GM19468 (cell line): ENCODE results near the gene BCL7C.
"Not testable (repeated sequence)": the region's sequence is repeated elsewhere in the genome, so short reads cannot be mapped to it uniquely, and the experiment has no call there.

ENCODE experiments used
- ATAC-seq: cut with Tn5 transposase; IDR thresholded peaks from one replicate; pipeline ENCODE4 v1.9.1; 2021; ENCODE audit warnings: mild to moderate bottlenecking, moderate library complexity, moderate number of reproducible peaks; ENCODE audit not compliant: unreplicated experiment; ENCODE audit errors: extremely low read depth

Gene BCL7C

DNA sequence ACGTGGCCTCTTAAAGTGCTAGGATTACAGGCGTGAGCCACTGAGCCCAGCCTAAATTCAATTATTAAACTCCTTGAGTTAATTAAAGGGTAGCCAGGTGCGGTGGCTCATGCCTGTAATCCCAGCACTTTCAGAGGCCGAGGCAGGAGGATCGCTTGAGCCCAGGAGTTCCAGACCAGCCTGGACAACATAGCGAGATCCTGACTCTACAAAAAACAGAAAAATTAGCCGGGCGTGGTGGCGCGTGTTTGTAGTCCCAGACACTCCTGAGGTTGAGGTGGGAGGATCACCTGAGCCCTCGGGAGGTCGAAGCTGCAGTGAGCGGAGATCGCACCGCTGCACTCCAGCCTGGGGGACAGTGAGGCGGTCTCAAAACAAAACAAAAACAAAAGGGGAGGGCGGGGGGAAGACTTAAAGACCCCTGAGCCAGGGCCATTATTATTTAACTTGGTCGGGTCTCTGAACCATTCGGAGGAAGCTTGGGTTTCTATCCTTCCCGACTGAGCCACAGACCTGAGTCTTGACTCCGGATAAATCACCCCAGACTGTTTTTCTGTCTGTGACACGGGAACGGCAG lies 19.5 kb downstream of the BCL7C start:
- ATAC-seq, result no peak

DNA sequence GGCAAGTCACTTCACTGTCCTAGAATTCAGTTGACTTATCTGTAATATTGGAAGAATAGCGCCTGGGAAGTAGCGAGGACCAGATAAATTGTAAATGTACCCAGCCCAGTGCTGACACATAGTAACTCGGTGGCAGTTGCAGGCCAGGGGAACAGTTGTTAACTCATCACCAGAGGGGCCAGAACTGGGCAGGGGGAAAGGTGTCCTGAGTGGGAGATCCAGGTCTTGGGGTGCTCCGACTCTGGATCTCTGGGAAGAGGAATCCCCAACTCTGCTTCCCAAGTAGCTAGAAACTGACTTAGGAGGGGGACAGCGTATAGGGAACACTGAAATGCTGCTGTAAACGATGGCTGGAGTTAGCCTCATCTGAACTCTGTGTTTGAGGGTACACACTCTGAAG lies 23.0 kb downstream of the BCL7C start:
- ATAC-seq, result no peak

DNA sequence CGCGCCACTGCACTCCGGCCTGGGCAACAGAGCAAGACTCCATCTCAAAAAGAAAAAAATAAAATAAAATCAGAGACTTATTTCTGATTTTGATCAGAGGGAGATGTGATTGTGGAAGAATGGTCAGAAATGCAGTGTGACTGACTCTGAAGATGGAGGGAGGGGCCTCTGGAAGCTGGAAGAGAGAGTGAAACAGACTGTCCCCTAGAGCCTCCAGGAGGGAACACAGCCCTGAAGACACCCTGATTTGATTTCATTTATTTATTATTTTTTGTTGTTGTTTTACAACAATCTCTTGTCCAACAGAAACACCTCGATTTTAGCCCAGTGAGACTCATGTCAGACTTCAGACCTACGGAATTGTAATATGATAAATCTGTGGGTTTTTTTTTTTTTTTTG lies 26.1 kb downstream of the BCL7C start:
- ATAC-seq, result no peak

DNA sequence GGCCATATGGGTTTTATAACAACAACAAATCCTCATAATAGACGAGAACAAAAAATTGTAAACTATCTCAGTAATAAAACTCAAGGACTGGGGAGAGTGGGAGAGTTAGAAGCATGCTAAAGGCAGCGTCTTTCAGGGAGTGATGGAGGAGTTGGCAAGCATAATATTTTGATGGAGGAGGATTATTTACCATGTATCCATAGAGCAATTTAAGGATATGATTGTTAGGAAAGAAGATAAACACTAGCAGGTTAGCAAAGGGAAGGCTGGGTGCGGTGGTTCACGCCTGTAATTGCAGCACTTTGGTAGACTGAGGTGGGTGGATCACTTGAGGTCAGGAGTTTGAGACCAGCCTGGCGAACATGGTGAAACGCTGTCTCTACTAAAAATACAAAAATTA lies 27.8 kb downstream of the BCL7C start:
- no peak for ATAC-seq

DNA sequence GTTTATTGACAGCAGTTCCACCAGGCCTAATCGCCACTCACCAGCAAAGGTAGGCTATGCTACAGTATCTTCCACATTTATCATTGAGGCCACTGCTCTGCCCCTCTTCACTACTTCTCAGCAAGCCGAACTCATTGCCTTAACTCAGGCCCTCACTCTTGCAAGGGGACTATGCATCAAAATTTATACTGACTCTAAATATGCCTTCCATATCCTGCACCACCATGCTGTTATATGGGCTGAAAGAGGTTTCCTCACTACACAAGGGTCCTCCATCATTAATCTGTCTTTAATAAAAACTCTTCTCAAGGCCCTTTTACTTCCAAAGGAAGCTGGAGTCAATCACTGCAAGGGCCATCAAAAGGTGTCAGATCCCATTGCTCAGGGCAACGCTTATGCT lies 30.7 kb downstream of the BCL7C start:
- not testable (repeated sequence) for ATAC-seq

DNA sequence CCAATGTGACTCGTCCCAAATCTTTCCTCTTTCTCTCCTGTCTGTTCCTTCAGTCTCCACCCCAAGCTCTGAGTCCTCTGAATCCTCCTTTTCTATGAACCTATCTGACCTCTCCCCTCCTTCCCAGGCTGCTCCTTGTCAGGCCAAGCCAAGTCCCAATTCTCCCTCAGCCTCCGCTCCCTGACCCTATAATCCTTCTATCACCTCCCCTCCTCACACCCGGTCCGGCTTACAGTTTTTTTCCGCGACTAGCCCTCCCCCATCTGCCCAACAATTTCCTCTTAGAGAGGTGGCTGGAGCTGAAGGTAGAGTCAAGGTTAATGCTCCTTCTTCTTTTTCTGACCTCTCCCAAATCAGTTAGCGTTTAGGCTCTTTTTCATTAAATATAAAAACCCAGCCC lies 33.1 kb downstream of the BCL7C start:
- ATAC-seq, result not testable (repeated sequence)

DNA sequence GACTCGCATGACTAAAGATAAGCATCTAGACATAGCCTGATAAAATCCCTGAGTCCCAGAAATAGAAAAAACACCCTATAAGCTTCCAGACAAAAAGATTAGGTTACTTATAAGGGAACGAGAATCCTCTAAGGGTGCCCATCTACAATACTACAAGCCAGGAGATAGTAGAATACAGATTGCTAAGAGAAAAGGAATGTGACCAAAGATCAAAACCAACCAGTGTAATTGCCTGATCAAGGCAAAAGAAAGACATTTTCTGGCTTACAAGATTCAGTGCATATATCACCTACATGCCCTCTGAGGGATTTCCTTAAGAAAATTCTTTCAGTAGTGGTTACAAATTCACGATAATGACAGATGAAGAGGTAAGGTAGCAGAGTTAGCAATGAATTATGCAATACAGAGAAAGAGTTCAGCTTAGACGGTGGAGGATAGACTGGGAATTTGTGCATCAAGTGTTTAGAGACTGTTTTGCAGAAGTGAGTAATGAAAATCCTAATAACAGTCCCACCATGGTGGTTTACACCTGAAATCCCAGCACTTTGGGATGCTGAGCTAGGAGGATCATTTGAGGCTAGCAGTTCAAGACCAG lies 35.0 kb downstream of the BCL7C start:
- ATAC-seq, result no peak

DNA sequence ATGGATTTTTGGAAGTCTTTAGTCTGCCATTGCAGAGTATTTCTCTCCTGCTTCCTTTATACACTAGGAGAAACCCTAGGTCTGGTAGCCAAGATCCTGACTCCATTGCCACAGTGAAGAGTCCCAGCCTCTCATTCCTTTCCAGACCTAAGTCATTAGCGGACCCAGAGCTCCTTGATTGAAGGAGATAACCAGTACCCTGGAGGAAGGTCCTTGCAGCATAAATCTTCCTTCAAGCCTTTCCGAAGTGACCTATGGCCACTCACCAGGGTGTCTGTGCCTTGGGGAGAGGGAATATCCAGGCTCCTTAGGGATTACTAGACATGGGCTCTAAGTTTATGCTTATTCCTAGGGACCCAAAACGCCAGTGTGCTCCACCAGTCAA lies 35.8 kb downstream of the BCL7C start:
- no peak for ATAC-seq

DNA sequence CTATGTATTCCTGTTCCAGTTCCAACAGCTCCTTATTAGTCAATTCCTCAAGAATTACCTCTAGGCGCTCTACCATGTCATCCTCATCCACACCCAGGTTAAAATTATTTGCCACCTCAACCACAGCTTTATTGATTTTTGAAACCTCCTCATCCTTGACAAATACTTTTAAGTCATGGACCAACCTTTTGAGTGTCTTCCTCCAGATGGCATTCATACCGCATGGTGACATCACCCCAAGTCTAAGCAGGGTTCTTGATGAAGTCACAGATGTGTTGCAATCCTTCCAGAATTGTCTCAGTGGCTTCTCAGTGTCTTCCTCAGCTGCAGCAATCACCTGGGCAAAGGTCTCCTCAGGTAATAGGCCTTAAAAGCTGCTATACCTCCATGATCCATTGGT lies 40.1 kb downstream of the BCL7C start:
- ATAC-seq, result no peak

DNA sequence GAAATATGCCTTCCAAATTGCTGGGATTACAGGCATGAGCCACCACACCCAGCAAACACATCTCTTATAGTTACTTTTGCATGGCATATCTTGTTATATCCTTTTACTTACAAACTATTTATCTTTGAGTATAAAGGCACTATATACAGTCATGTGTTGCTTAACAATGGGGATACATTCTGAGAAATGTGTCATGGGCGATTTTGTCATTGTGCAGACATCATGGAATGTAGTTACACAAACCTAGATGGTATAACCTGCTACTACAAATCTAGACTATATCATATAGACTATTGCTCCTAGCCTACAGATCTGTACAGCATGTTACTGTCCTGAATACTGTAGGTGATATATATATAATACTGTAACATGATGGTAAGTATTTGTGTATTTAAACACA lies 43.6 kb downstream of the BCL7C start:
- ATAC-seq, result no peak

DNA sequence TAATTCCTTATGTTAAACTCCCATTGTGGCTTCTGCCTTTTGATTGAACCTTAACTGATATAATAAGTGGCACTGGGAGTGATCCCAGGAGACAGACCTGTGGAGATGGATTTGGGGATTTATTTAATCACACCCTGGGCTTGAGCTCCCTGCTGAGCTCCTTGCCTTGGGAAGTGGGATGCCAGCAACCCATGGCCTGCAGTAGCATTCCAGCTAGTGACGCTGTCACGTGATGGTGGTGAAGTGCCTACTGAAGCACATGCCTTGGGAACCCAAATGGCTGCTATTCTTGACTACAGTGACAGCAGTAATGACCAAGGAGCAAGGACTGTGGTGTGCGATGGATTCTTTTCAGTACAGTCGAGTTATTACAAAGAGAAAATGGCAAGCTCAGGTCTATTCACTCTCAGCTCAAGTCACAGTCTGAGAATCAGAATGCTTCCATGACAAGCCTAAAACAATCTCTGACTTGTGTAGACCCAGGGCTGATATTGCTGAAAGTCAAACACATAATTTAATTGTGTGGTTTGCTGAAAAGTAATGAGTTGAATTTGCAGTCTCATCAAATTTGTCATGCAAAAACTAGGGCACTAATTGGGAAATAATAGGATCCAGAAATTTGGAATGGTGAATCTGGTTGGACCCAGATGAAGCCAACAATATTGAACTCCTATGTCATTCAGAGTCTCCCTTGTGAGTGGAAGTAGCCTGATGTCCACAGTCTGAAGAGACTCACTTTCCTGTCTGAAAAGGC lies 47.1 kb downstream of the BCL7C start:
- no peak for ATAC-seq

DNA sequence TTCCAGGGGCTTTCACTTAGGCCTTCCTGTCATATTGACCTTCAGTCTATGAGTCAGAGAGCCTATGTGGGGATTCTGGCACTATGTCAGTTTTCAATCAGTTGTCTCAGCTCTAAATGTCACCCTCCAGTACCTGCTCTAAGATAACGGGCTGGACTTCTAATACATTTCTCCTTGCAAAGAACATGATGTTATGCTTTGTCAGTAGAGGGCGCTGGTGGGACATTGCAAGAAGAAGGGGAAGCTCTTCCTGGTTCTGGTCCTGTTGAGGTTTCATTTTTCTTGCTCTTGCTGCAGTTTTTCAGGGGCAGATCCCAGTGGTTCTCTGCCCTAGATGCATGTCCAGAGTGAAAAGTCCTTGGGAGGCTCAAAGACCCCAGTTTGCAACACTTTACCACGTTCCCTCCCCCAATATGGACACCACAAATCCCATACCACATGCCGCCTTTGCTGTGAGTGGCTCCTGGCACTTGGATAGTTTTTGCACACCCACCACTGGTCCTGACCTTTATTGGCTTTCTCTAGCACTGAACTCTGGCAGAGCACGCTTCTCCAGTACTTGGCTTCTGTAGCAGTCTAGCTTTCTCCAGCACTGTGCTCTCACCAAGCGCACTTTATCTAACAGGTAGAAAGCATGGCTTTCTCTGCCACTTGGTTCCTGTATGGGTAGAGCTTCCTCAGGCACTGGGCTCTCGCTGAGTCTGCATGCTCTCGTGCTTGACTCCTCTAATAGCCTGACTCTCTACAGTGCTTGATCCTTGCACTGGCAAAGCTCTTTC lies 49.0 kb downstream of the BCL7C start:
- no peak for ATAC-seq

DNA sequence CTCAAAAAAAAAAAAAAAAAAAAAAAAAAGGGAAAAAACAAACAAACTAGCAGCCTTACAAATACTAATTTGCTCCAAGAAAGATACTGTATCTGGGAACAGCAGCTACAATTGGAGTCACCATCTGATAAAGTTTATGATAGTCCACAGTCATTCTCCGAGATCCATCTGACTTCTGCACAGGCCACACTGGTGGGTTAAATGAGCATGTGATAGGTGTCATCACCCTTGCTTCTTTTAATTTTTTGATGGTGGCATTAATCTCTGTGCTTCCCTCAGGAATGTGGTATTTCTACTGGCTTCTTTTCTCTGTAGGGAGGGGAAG lies 49.6 kb downstream of the BCL7C start:
- no peak for ATAC-seq

DNA sequence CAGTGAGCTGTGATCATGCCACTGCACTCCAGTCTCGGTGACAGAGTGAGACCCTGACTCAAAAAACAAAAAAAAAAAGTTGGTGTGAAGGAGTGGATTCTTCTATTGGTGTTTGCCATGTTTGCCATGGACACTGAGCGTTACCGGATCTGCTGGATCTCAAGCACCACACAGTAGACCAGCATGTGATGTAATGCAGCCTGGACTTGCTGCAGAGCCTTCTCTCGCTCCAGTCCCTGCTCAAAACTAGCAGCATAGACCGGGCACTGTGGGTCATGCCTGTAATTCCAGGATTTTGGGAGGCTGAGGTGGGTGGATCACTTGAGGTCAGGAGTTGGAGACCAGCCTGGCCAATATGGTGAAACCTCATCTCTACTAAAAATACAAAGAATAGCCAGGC lies 50.4 kb downstream of the BCL7C start:
- no peak for ATAC-seq

DNA sequence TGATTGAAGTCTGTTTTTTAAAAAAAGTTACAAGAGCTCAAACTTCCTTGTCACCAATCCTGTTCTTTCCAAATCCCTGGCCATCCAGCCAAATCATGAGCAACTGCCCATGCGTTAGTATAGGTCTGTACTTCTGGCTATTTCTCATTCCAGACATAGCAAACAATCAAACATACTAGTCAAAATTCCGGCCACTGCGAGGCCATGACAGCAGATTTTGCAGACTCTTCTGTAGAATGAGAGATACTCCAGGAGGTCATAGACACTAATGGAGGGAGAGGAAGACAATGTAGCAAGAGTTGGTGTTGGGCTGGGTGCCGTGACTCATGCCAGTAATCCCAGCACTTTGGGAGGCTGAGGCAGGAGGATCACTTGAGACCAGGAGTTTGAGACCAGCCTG lies 50.9 kb downstream of the BCL7C start:
- ATAC-seq, result no peak

DNA sequence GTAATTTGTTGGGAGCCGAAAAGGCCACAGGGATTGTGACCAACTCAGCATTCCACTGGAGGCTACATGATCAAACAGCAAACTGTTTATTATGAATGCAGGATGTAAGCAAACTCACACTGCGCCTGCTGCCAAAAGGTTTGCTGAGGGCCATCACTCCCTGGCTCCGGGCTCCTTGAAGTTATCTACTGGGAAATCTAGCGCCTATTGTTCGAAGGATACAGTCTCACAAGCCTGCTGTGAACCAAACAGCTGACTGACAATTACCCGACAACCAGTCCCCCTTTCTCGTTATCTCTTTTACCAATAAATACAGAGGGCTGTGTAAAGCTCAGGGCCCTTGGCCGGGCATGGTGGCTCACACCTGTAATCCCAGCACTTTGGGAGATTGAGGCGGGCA lies 52.5 kb downstream of the BCL7C start:
- ATAC-seq, result no peak

DNA sequence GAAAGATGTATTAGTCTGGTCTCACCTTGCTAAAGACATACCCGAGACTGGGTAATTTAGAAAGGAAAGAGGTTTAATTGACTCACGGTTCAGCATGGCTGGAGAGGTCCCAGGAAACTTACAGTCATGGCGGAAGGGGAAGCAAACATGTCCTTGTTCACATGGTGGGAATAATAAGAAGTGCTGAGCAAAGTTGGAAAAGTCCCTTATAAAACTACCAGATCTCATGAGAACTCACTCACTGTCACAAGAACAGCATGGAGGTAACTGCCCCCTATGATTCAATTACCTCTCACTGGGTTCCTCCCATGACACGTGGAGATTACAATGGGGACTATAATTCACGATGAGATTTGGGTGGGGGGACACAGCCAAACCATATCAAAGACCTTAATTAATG lies 53.3 kb downstream of the BCL7C start:
- no peak for ATAC-seq

DNA sequence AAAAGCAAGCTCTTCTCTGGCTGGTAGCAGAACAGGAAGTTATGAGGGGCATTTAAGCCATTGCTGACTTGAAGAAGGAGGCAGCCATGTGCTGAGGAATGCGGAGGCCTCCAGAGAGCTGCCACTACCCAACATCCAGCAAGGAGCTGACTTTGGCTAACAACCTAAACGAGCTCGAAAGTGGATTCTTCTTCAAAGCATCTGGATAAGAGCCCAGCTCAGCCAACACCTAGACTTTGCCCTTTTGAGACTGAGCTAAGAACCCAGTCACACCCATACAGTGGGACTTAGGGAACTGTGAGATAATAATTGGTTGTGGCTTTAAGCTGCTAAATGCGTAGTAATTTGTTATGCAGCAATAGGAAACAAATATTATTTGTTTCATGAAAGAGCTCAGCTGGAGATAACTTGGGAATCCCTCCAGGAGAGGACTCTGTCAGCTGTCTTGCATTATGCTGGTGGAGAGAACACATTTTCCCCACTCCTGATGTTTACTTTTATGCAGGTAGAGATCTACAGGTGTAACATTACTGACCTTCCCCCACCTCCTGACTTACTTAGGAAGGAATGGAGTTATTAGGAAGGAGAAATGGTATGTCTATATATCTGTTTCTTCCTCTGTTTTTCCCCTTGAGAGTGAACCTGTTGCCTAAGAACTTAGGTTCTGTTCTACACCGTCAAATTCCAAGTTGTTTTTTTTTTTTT lies 54.2 kb downstream of the BCL7C start:
- ATAC-seq, result no peak

DNA sequence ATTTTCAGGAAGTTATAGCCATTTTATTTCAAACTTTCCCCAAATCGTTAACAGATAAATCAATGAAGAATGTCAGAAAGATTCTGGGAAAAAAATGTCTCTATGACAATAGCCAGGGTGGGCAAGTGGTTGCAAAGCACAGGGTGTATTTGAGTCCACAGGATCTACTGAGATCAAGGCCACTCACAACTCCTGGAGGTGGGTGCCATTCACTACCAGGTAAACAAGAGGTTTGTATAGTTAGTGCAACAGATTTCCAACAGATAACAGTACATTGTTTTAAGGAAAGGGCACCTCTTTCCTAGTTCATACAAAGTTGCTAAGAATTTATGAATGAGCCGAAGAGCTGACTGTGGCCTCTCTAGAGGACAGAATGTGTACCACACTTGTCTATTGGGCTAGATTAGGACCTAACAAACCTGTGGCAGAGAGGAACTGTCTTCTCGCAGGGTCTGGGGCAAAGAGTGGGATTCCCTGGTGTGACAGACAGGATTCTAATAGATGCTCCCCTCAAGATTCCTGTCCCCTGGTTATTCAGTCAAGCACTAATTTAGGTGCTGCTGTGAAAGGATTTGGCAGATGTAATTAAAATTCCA lies 54.9 kb downstream of the BCL7C start:
- ATAC-seq, result no peak

DNA sequence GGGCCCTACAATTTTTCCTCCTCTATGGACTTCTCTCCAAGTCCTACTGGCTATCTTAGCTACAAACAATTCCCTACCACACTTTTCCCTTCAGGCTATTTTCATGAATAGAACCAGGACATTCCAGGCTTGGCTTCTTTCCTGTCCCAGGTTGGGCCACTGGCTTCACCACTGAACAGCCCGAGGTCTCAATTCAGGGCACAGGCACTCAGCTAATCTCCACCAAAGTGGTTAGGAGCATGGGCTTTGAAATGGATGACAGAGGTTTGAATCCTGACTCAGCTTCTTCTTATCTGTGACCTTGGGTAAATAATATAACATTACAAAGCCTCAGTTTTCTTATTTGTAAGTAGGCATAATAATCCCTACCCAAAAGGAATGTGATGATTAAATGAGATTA lies 56.0 kb downstream of the BCL7C start:
- ATAC-seq, result no peak
